HepG2 (cell line): ENCODE data around the gene RNF14. TPM values are rescaled to one million over a fixed set of nuclear protein-coding genes. Genes with fewer than 3 reads are reported as not detected.

Source experiments
- ASH2L ChIP-seq: fragments of 300-600, 200-600 bp; sonication (generic); IDR thresholded peaks from 2 replicates; pipeline ENCODE4 v1.7.0; 2017; ENCODE audit warnings: low read depth, mild to moderate bottlenecking, moderate library complexity, mixed read lengths, low read length; ENCODE audit not compliant: insufficient read length
- CCDC6 ChIP-seq: sonication (generic); formaldehyde crosslinking; IDR thresholded peaks from 2 replicates; pipeline ENCODE4 v1.8.1; 2022; ENCODE audit warnings: mild to moderate bottlenecking, missing genetic modification reagents, moderate library complexity
- FOXK1 ChIP-seq: sonication (generic); formaldehyde crosslinking; IDR thresholded peaks from 2 replicates; pipeline ENCODE4 v1.4.0; 2020; ENCODE audit warnings: low read depth, missing genetic modification reagents, borderline replicate concordance
- FOXP1 ChIP-seq, 2 experiments: fragments of 450-650 bp in 1 of 2; IDR thresholded peaks; 2 replicates each; pipeline ENCODE4 v1.6.1; 2017 to 2018; ENCODE audit warnings: antibody characterized with exemption in 1 of 2
- MED13 ChIP-seq: sonication (generic); formaldehyde crosslinking; IDR thresholded peaks from 2 replicates; pipeline ENCODE4 v1.5.0; 2020; ENCODE audit warnings: missing genetic modification reagents
- NR0B2 ChIP-seq: sonication (generic); formaldehyde crosslinking; IDR thresholded peaks from 2 replicates; pipeline ENCODE4 v1.4.0; 2020; ENCODE audit warnings: mild to moderate bottlenecking, missing genetic modification reagents
- RELA ChIP-seq: sonication (generic); formaldehyde crosslinking; IDR thresholded peaks from 2 replicates; pipeline ENCODE4 v1.4.0; 2020; ENCODE audit warnings: missing genetic modification reagents
- SETDB1 ChIP-seq: sonication (generic); formaldehyde crosslinking; IDR thresholded peaks from 2 replicates; pipeline ENCODE4 v1.5.1; 2020; ENCODE audit warnings: missing genetic modification reagents, mild to moderate bottlenecking, borderline replicate concordance
- UBTF ChIP-seq: sonication (generic); formaldehyde crosslinking; IDR thresholded peaks from 2 replicates; pipeline ENCODE4 v1.4.0; 2020; ENCODE audit warnings: mild to moderate bottlenecking, missing genetic modification reagents
- ZMYM3 ChIP-seq: sonication (generic); formaldehyde crosslinking; IDR thresholded peaks from 2 replicates; pipeline ENCODE4 v1.5.1; 2020; ENCODE audit warnings: mild to moderate bottlenecking, missing genetic modification reagents
- ZNF441 ChIP-seq: sonication (generic); formaldehyde crosslinking; IDR thresholded peaks from 2 replicates; pipeline ENCODE4 v1.7.0; 2021; ENCODE audit warnings: missing genetic modification reagents, borderline replicate concordance
- ZNF607 ChIP-seq: sonication (generic); formaldehyde crosslinking; IDR thresholded peaks from 2 replicates; pipeline ENCODE4 v1.5.1; 2020; ENCODE audit warnings: missing genetic modification reagents, mild to moderate bottlenecking, borderline replicate concordance
- ZNF691 ChIP-seq: sonication (generic); formaldehyde crosslinking; IDR thresholded peaks from 2 replicates; pipeline ENCODE4 v1.4.0; 2020; ENCODE audit warnings: missing genetic modification reagents, low read depth, mild to moderate bottlenecking, borderline replicate concordance
- polyA plus RNA-seq, 8 experiments: library from polyadenylated mRNA; depleted of rRNA in 3 of 8; stranded (reverse) in 7 of 8; unstranded in 1 of 8; fragments of >200 nt; fragmentation: Illumina TruSeq in 4 of 8; extraction: Trizol in 4 of 8; gene quantifications; 2 replicates each; pipeline versions ENCODE4 v1.2.1 to v1.2.3, GENCODE V29; 2011 to 2016; ENCODE audit warnings: low read depth in 4 of 8, missing spikeins in 1 of 8, mixed read lengths in 1 of 8; ENCODE audit not compliant: insufficient read depth in 1 of 8
- total RNA-seq, 5 experiments: library from RNA; depleted of rRNA; stranded (reverse); fragments of >200 nt; fragmentation: Illumina TruSeq; extraction: Trizol; gene quantifications; 2 replicates each; pipeline ENCODE4 v1.2.3, GENCODE V29; 2016; ENCODE audit warnings: low read depth in 1 of 5
- TF ChIP-seq, protein P1 (sequence below): sonication (generic); formaldehyde crosslinking; IDR thresholded peaks from 2 replicates; pipeline ENCODE4 v1.8.0; 2022; ENCODE audit warnings: mild to moderate bottlenecking, missing genetic modification reagents, borderline replicate concordance
- TF ChIP-seq, protein P2 (sequence below): sonication (generic); formaldehyde crosslinking; IDR thresholded peaks from 2 replicates; pipeline ENCODE4 v1.4.0; 2020; ENCODE audit warnings: mild to moderate bottlenecking, missing genetic modification reagents, borderline replicate concordance

The RNF14 gene
- total and polyA plus RNA-seq, 2 of the 13 experiments (the other 11 are each of a cell fraction or from before 2014, with no cell fraction given): 11.3 to 28.1 TPM

DNA sequence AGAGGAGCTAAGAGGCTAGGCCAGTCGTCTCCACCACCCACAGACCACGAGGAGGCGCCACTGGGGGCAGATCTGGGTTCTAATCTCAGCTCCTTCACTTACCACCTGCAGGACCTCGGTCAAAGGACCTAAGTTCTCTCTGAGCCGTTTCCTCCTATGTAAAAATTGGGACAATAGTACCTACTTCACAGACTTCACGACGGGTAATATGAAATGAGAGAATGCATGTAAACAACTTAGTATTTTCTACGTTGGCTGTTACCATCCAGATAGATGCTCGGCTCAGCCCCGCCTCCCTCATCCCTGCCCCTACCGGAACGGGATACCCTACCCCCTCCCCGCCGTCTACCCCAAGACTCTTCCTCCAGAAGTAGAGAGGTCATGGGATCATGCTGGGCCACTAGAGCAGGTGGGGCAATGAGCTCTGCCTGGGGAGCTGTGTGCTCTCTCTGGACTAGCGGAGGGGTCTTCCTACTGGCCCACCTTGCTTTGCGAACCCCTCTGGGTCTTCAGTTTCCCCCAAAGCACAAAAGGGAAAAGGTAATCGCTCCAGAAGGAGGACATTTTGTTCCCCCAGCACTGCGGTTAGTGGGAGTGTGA, 43.4 kb downstream of the RNF14 start (continued):
- TF ChIP-seq UBTF (CRISPR knock-in tag): peak; percentile 22; the same call in 1 of the 2 replicates
- no peak for TF ChIP-seq FOXP1 (IDR thresholded peaks at IDR 0.05)
- no peak for TF ChIP-seq FOXP1 (CRISPR knock-in tag; IDR thresholded peaks at IDR 0.05)
- no peak for TF ChIP-seq ZNF607 (CRISPR knock-in tag)
- no peak for TF ChIP-seq ZNF691 (CRISPR knock-in tag)
- TF ChIP-seq RELA (CRISPR knock-in tag): 0 out of 2 replicates have a peak, but pooled peaks have one; percentile 1
- TF ChIP-seq CCDC6 (CRISPR knock-in tag): 0 out of 2 replicates have a peak, but pooled peaks have one; percentile 41
- no peak for TF ChIP-seq NR0B2
- TF ChIP-seq, protein P1, sequence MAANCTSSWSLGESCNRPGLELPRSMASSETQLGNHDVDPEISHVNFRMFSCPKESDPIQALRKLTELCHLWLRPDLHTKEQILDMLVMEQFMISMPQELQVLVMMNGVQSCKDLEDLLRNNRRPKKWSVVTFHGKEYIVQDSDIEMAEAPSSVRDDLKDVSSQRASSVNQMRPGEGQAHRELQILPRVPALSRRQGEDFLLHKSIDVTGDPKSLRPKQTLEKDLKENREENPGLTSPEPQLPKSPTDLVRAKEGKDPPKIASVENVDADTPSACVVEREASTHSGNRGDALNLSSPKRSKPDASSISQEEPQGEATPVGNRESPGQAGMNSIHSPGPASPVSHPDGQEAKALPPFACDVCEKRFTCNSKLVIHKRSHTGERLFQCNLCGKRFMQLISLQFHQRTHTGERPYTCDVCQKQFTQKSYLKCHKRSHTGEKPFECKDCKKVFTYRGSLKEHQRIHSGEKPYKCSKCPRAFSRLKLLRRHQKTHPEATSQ (CRISPR knock-in tag): no peak
- no peak for TF ChIP-seq FOXK1
- TF ChIP-seq ZMYM3 (CRISPR knock-in tag): peak; percentile 20; the same call in 1 of the 2 replicates
- TF ChIP-seq ASH2L: peak; percentile 14
- TF ChIP-seq, protein P2, sequence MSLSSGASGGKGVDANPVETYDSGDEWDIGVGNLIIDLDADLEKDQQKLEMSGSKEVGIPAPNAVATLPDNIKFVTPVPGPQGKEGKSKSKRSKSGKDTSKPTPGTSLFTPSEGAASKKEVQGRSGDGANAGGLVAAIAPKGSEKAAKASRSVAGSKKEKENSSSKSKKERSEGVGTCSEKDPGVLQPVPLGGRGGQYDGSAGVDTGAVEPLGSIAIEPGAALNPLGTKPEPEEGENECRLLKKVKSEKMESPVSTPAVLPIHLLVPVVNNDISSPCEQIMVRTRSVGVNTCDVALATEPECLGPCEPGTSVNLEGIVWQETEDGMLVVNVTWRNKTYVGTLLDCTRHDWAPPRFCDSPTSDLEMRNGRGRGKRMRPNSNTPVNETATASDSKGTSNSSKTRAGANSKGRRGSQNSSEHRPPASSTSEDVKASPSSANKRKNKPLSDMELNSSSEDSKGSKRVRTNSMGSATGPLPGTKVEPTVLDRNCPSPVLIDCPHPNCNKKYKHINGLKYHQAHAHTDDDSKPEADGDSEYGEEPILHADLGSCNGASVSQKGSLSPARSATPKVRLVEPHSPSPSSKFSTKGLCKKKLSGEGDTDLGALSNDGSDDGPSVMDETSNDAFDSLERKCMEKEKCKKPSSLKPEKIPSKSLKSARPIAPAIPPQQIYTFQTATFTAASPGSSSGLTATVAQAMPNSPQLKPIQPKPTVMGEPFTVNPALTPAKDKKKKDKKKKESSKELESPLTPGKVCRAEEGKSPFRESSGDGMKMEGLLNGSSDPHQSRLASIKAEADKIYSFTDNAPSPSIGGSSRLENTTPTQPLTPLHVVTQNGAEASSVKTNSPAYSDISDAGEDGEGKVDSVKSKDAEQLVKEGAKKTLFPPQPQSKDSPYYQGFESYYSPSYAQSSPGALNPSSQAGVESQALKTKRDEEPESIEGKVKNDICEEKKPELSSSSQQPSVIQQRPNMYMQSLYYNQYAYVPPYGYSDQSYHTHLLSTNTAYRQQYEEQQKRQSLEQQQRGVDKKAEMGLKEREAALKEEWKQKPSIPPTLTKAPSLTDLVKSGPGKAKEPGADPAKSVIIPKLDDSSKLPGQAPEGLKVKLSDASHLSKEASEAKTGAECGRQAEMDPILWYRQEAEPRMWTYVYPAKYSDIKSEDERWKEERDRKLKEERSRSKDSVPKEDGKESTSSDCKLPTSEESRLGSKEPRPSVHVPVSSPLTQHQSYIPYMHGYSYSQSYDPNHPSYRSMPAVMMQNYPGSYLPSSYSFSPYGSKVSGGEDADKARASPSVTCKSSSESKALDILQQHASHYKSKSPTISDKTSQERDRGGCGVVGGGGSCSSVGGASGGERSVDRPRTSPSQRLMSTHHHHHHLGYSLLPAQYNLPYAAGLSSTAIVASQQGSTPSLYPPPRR (CRISPR knock-in tag): no peak; the same call in 1 of the 2 replicates
- no peak for TF ChIP-seq SETDB1
- no peak for TF ChIP-seq ZNF441 (CRISPR knock-in tag)
- no peak for TF ChIP-seq MED13
